Muscle layer of colon (tissue), 2 donors: ENCODE results near the gene THAP4.

Experiments
- H3K27ac ChIP-seq: one replicate; pipeline ENCODE4 v1.7.0; 2013; ENCODE audit warnings: low read depth, mild to moderate bottlenecking, low read length, moderate library complexity
- H3K27me3 ChIP-seq, 2 donors: one replicate each; pipeline ENCODE4 v1.7.0; 2013; ENCODE audit warnings: low read length in 2 of 2, mild to moderate bottlenecking in 2 of 2; ENCODE audit not compliant: insufficient read depth in 2 of 2, control insufficient read depth in 1 of 2
- H3K36me3 ChIP-seq: one replicate; pipeline ENCODE4 v1.7.0; 2013; ENCODE audit warnings: mild to moderate bottlenecking, low read length; ENCODE audit not compliant: insufficient read depth
- H3K4me1 ChIP-seq: one replicate; pipeline ENCODE4 v1.7.0; 2013; ENCODE audit warnings: mild to moderate bottlenecking, low read length; ENCODE audit not compliant: insufficient read depth
- H3K4me3 ChIP-seq, 2 donors: one replicate each; pipeline ENCODE4 v1.7.0; 2013; ENCODE audit warnings: low read length in 2 of 2, low read depth in 1 of 2, mild to moderate bottlenecking in 1 of 2, moderate library complexity in 1 of 2
- H3K9ac ChIP-seq: one replicate; pipeline ENCODE4 v1.7.0; 2013; ENCODE audit warnings: low read length
- H3K9me3 ChIP-seq: one replicate; pipeline ENCODE4 v1.7.0; 2013; ENCODE audit warnings: mild to moderate bottlenecking, low read length
- donor health status: abdominal sarcoma.
- donor health status: Adenocarcinoma of cecum.

Gene THAP4

DNA sequence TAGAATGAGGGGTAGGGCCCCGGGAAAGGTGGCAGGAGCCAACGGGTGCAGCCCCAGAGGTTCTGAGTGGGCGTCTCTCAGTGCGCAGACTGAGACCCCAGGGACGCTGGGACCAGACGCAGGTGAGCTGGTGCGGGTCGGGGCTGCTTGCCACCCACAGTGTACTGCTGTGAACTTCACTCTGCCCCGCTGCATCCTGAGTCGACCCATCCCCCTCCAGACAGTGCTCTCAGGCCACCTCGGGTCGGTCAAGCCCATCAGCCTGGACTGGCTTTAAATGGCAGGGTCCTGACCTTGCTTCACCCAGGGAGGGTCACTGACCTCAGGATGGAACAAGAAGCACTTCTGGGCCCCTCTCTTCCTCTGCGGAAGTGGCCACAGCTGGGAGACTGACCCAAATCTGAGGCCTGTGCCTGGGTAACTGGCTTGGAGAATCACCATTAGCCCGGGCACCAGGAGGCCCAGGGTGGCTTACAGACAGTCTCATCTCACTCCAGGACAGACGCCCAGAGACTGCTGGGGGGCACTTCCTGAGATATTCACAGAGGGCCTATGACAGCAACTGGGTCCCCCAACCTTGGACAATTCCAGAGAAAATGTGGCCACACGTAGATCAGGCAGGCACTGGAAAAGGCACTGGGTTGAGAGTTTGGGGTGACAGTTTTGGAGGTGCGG, 102.1 kb downstream of the THAP4 start:
- H3K36me3 ChIP-seq, result no peaks in the 10 kb centered on the region

More for the DNA sequence above, 102.1 kb downstream of the THAP4 start:
- Histone ChIP-seq H3K4me3 (no peak overlapping the region), H3K9ac (no peak overlapping the region), H3K9me3 (no peaks in the 10 kb centered on the region), H3K27ac (no peak overlapping the region), H3K27me3 (peaks cover 4 to 13% of the 10 kb centered on the region in 2 donors), H3K4me1 (no peaks in the 10 kb centered on the region)
